Spleen (tissue), 11 donors: ENCODE data around the gene FABP3. TPM values are rescaled to one million over a fixed set of nuclear protein-coding genes. Genes with fewer than 3 reads are reported as not detected.
A peak's percentile ranks its signal among the peaks of the same experiment; 100 is the strongest.

ENCODE experiments used
- DNase-seq: peaks from one replicate; pipeline ENCODE4 v3.0.0-alpha.2; 2020
- H3K27ac ChIP-seq, 8 donors: fragments of 200-600 bp; sonication (generic) in 7 of 8; 1 replicate in 4 of 8; 2 replicates in 4 of 8; pipeline versions ENCODE4 v1.5.0 to v1.8.0; 2016 to 2021; ENCODE audit warnings: inconsistent platforms in 4 of 8, mild to moderate bottlenecking in 4 of 8, moderate library complexity in 1 of 8
- H3K27me3 ChIP-seq, 7 donors: fragments of 200-600 bp; sonication (generic) in 6 of 7; replicated peaks in 1 of 7; 1 replicate in 4 of 7; 2 replicates in 3 of 7; pipeline versions ENCODE4 v1.5.0 to v1.8.0; 2016 to 2021; ENCODE audit warnings: inconsistent platforms in 3 of 7, mild to moderate bottlenecking in 1 of 7
- H3K36me3 ChIP-seq, 6 donors: fragments of 200-600 bp; sonication (generic) in 5 of 6; 1 replicate in 4 of 6; 2 replicates in 2 of 6; pipeline versions ENCODE4 v1.5.0 to v1.8.0; 2016 to 2021; ENCODE audit warnings: inconsistent platforms in 2 of 6
- H3K4me1 ChIP-seq, 6 donors: fragments of 200-600 bp; sonication (generic) in 5 of 6; 1 replicate in 3 of 6; 2 replicates in 3 of 6; pipeline versions ENCODE4 v1.5.0 to v1.8.0; 2016 to 2021; ENCODE audit warnings: inconsistent platforms in 3 of 6
- H3K4me3 ChIP-seq, 8 donors: fragments of 200-600 bp; sonication (generic) in 7 of 8; 1 replicate in 4 of 8; 2 replicates in 4 of 8; pipeline versions ENCODE4 v1.5.0 to v1.8.0; 2016 to 2021; ENCODE audit warnings: inconsistent platforms in 4 of 8, mild to moderate bottlenecking in 4 of 8, moderate library complexity in 2 of 8
- H3K9me3 ChIP-seq, 8 donors: fragments of 200-600 bp; sonication (generic) in 7 of 8; 1 replicate in 4 of 8; 2 replicates in 4 of 8; pipeline versions ENCODE4 v1.5.0 to v1.8.0; 2016 to 2021; ENCODE audit warnings: inconsistent platforms in 4 of 8
- POLR2A ChIP-seq, 3 donors: fragments of 450-650 bp; IDR thresholded peaks; one replicate each; pipeline ENCODE4 v1.5.1; 2017; ENCODE audit warnings: antibody characterized with exemption in 3 of 3, mild to moderate bottlenecking in 1 of 3
- POLR2AphosphoS5 ChIP-seq, 3 donors: sonication (generic); formaldehyde crosslinking; IDR thresholded peaks; one replicate each; pipeline ENCODE4 v1.5.1; 2017; ENCODE audit warnings: antibody characterized with exemption in 3 of 3
- WGBS, 5 donors: extraction: QIAGEN DNeasy Blood & Tissue Kit in 3 of 5; methylation state at CpG; one replicate each; pipeline versions ENCODE4 v1.1.5 to v1.1.7; 2013 to 2018; 5-methylcytosine and 5-hydroxymethylcytosine counted together
- intact Hi-C: fragments of 100-400 bp; cut with DNase I; formaldehyde crosslinking; loops from one replicate; pipeline ENCODE4 v1.15.0; 2023; ENCODE audit warnings: low total_unique reads
- polyA plus RNA-seq, 3 donors: library from polyadenylated mRNA; stranded (reverse); fragments of 200-250 nt; gene quantifications; one replicate each; pipeline ENCODE4 v1.2.1, GENCODE V29; 2013
- total RNA-seq, 7 donors: library from RNA; depleted of rRNA in 3 of 7; stranded (reverse); fragments of >200 nt in 3 of 7; fragmentation: NEBNext Ultra II Directional in 4 of 7; extraction: Animal tissue kit (Norgen Biotek cat#: 25700) in 4 of 7; gene quantifications; one replicate each; pipeline versions ENCODE4 v1.1.0 to v1.2.1, GENCODE V29; 2016 to 2021
- TF ChIP-seq, protein P1 (sequence below), 11 experiments: fragments of 200-600 bp in 7 of 11; fragments of 450-650 bp in 4 of 11; sonication (generic) in 4 of 11; IDR thresholded peaks in 8 of 11; conservative IDR thresholded peaks in 3 of 11; 1 replicate in 7 of 11; 2 replicates in 4 of 11; pipeline versions ENCODE4 v1.4.0 to v1.8.0; 2016 to 2021; ENCODE audit warnings: antibody characterized with exemption in 11 of 11, inconsistent platforms in 4 of 11, mild to moderate bottlenecking in 1 of 11
- donor health status: healthy with polysubstance abuse.
- donor health status: DM: no; HTN: no; CAD: no; lungs with moderate emphysema.
- donor health status: DM: no; HTN: no; CAD: no.
- donor health status: Bipolar disorder and iron deficiency.
- donor health status: healthy.
- donor health status: DM: no; HTN: no; CAD: no.
- donor health status: DM: yes; HTN: yes; CAD: no.

Gene FABP3
- total and polyA plus RNA-seq, 10 donors = 4.1 to 57.1 (median 23.4) TPM

DNA sequence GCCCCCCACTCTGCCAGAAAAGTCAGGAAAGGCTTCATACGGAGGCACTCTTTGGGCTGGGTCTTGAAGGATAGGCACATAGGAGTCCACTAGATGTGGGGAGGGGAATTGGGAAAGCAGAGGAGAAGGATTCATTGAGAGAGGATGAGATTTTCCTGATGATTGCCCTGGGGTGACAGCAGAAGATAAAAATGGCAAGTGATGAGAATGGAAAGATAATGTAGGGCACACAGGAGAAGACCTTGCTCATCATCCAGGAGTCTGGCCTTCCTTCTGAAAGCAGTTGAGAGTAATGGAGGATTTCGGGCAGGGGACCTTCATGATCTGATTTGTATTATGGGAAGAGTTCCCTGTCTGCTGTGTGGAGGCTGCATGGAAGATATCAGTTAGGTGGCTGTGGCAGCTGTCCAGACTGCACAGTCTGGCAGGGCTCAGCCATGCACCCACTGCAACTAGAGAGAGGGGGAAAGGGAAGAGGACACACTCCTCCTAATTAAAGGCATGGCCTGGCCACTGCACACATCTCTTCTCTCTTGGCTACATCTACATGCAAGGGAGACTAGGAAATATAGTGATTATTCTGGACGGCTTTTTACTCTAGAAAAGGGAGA is 9.6 kb upstream of the FABP3 start:
- WGBS, 5 donors = 83 to 91% (median 86%) methylated on average over 3 of the region's 3 CpGs

DNA sequence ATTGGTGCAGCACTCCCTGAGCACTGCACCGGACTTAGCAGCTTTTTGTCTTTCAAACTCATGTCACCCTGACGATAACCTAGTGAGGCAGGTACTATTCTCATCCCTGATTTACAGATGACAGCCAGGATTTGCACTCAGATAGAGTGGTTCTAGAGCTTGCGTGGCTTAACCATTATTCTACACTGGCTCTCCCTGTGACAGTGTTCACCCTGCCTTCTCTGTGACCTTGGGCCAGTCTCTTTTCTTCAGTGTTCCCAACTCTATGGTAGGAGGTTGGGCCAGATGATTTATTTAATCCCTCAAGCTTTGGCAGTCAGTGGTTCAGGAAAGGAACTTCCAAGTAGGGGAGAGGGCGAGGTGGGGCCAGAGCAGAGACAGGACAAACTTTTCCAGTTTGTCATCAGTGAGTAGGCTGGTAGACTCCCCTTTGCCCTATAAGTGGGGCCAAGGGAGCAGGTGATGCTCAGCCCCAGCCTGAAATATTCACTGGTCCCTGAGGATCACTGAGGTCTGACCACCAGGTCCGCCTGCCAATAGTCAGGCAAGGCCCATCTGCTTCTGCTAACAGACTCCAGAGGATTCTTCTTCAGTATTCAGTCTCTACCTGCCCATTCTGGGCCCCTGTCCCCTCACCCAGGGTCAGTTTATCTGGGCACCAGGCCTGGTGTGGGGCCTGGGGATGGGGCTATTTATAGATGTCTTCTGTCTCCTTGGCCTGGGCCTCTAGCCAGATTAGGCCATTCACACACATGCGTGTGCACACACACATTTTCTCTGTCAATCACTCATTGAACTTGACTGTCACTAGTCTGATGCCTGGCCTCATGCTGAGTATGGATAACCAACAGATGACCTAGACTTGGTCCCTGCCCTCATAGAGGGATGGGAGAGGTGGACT is 8.8 kb upstream of the FABP3 start:
- intact Hi-C loops = no loop called here
- peak; percentile 35 for DNase-seq

More for the DNA sequence above, 9.6 kb upstream of the FABP3 start:
- intact Hi-C loops = no loop called here
- Histone ChIP-seq H3K4me3 (no peak overlapping the region), H3K36me3 (no peaks in the 10 kb centered on the region), H3K9me3 (no peaks in the 10 kb centered on the region), H3K27ac (no peak overlapping the region), H3K27me3 (peaks cover 0 to 11% (median 0%) of the 10 kb centered on the region in 7 donors), H3K4me1 (no peaks in the 10 kb centered on the region)
- DNase-seq = peak; percentile 11
- TF ChIP-seq POLR2AphosphoS5 (IDR thresholded peaks at IDR 0.05) = no peak
- TF ChIP-seq, protein P1, sequence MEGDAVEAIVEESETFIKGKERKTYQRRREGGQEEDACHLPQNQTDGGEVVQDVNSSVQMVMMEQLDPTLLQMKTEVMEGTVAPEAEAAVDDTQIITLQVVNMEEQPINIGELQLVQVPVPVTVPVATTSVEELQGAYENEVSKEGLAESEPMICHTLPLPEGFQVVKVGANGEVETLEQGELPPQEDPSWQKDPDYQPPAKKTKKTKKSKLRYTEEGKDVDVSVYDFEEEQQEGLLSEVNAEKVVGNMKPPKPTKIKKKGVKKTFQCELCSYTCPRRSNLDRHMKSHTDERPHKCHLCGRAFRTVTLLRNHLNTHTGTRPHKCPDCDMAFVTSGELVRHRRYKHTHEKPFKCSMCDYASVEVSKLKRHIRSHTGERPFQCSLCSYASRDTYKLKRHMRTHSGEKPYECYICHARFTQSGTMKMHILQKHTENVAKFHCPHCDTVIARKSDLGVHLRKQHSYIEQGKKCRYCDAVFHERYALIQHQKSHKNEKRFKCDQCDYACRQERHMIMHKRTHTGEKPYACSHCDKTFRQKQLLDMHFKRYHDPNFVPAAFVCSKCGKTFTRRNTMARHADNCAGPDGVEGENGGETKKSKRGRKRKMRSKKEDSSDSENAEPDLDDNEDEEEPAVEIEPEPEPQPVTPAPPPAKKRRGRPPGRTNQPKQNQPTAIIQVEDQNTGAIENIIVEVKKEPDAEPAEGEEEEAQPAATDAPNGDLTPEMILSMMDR (IDR thresholded peaks at IDR 0.05 in 8 of 11, conservative IDR thresholded peaks at IDR 0.05 in 3 of 11) = no peak
- no peak for TF ChIP-seq POLR2A (IDR thresholded peaks at IDR 0.05)

DNA sequence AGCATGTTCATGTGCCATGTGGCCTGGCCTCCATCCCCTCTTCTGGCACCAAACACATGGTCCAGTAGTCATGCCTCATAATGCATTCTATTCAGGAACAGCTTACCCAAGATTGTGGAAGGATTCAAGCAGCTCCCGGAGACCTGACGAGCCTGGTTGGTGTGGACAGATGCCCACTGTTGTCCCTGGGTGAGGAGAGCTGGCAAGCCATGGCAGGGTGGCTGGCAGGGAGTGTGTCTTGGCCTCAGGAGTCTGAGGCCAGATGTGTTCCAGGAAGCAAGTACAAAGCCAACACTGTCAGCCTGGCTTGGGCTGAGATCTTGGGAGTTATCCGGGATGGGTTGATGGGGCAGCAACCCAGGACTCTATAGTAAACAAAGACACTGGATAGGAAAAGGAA is 7.3 kb upstream of the FABP3 start:
- no peak overlapping the region for H3K4me3 ChIP-seq
- H3K27ac ChIP-seq = no peak overlapping the region
- no peaks in the 10 kb centered on the region for H3K9me3 ChIP-seq
- peak; percentile 38 for DNase-seq
- peaks cover 0 to 6% (median 0%) of the 10 kb centered on the region in 7 donors for H3K27me3 ChIP-seq
- H3K4me1 ChIP-seq = no peaks in the 10 kb centered on the region
- intact Hi-C loops = no loop called here
- no peaks in the 10 kb centered on the region for H3K36me3 ChIP-seq
- WGBS, 5 donors = 80 to 94% (median 89%) methylated on average over 2 to 3 of the region's 3 CpGs
- no peak for TF ChIP-seq POLR2A (IDR thresholded peaks at IDR 0.05)
- TF ChIP-seq, protein P1 (IDR thresholded peaks at IDR 0.05 in 8 of 11, conservative IDR thresholded peaks at IDR 0.05 in 3 of 11) = no peak
- TF ChIP-seq POLR2AphosphoS5 (IDR thresholded peaks at IDR 0.05) = no peak

More for the DNA sequence above, 8.8 kb upstream of the FABP3 start:
- Histone ChIP-seq H3K9me3 (no peaks in the 10 kb centered on the region), H3K27me3 (peaks cover 0 to 11% (median 0%) of the 10 kb centered on the region in 7 donors), H3K4me3 (no peak overlapping the region), H3K36me3 (no peaks in the 10 kb centered on the region), H3K27ac (no peak overlapping the region), H3K4me1 (no peaks in the 10 kb centered on the region)
- WGBS, 5 donors = 82 to 89% (median 86%) methylated on average over 6 of the region's 6 CpGs
- TF ChIP-seq POLR2AphosphoS5 (IDR thresholded peaks at IDR 0.05) (no peak), POLR2A (IDR thresholded peaks at IDR 0.05) (no peak)
- TF ChIP-seq, protein P1 (IDR thresholded peaks at IDR 0.05 in 8 of 11, conservative IDR thresholded peaks at IDR 0.05 in 3 of 11) = no peak

DNA sequence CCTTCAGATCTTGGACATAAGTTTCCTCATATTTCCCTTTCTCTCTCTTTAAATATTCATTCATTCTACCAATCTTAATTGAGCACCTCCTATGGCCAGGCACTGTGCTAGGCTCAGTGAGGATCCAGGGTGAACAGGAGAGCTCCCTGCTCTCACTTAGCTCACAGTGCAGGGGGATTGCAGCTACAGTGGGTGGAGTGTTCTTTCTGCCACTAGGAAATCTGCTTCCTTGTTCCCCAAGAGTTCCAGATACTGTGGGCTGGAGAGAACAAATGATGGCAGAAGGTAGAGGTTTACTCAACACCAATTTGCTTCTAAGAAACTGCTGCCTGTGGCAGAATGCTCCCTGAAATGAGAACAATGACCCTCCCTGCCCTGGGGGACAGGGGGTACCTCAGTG is 5.1 kb upstream of the FABP3 start:
- Histone ChIP-seq H3K4me1 (peaks cover 0 to 17% (median 11%) of the 10 kb centered on the region in 6 donors), H3K4me3 (no peak overlapping the region), H3K36me3 (no peaks in the 10 kb centered on the region), H3K27ac (no peak overlapping the region), H3K9me3 (no peaks in the 10 kb centered on the region), H3K27me3 (peaks cover 0 to 13% (median 0%) of the 10 kb centered on the region in 7 donors)
- DNase-seq = no peak
- TF ChIP-seq, protein P1 (IDR thresholded peaks at IDR 0.05 in 8 of 11, conservative IDR thresholded peaks at IDR 0.05 in 3 of 11) = no peak
- TF ChIP-seq POLR2A (IDR thresholded peaks at IDR 0.05) (no peak), POLR2AphosphoS5 (IDR thresholded peaks at IDR 0.05) (no peak)
- intact Hi-C loops = no loop called here
